ENCODE measurements around the gene APOF.

GRCh38 chr12:56382611-56383010 is 20.0 kb upstream of the APOF start:
- TF ChIP-seq ZNF37A (tag by site-specific recombination; IDR thresholded peaks at IDR 0.05) (no peak), CTCF (tag by site-specific recombination; IDR thresholded peaks at IDR 0.05) (no peak), SP2 (tag by site-specific recombination; IDR thresholded peaks at IDR 0.05) (no peak), ZNF629 (tag by site-specific recombination; IDR thresholded peaks at IDR 0.05) (no peak), KLF7 (tag by site-specific recombination; IDR thresholded peaks at IDR 0.05; ENCODE audit: borderline replicate concordance) (no peak), ZNF112 (tag by site-specific recombination; IDR thresholded peaks at IDR 0.05) (no peak), ZBTB7A (tag by site-specific recombination; IDR thresholded peaks at IDR 0.05; ENCODE audit: low read depth) (no peak), ZNF362 (tag by site-specific recombination; IDR thresholded peaks at IDR 0.05) (no peak)
